SIG-M5 (cell line): ENCODE measurements around the gene NREP.

ENCODE experiments used
- DNase-seq: peaks from one replicate; lab custom pipeline; 2025; lab: John Stamatoyannopoulos, UW

Gene NREP

GRCh38 chr5:111756581-111757354, at the start of gene NREP:
Gene NREP, minus strand, starts transcription at chr5:111757194. Its CDS starts 1,422 bp downstream, at chr5:111755772.
- no peak for DNase-seq

GRCh38 chr5:111806753-111807152, 49.8 kb upstream of the NREP start:
- no peak for DNase-seq

- no peak for DNase-seq
These were observed 49.2 kb upstream of the NREP start for GRCh38 chr5:111806156-111806555.

GRCh38 chr5:111805071-111805470, 48.1 kb upstream of the NREP start:
- DNase-seq = no peak

GRCh38 chr5:111800351-111800750, 43.4 kb upstream of the NREP start:
- DNase-seq = no peak

GRCh38 chr5:111795142-111795541, 38.1 kb upstream of the NREP start:
- no peak for DNase-seq

- no peak for DNase-seq
These were observed 35.6 kb upstream of the NREP start for GRCh38 chr5:111792471-111793058.

- DNase-seq = no peak
These were observed 33.3 kb upstream of the NREP start for GRCh38 chr5:111790295-111790694.

GRCh38 chr5:111787006-111787405, 30.0 kb upstream of the NREP start:
- no peak for DNase-seq

GRCh38 chr5:111784491-111785181, 27.6 kb upstream of the NREP start:
- no peak for DNase-seq

- DNase-seq = no peak
These were observed 26.5 kb upstream of the NREP start for GRCh38 chr5:111783537-111783936.

GRCh38 chr5:111782216-111782615, 25.2 kb upstream of the NREP start:
- DNase-seq = no peak

GRCh38 chr5:111781200-111781599, 24.2 kb upstream of the NREP start:
- DNase-seq = no peak

- no peak for DNase-seq
These were observed 22.9 kb upstream of the NREP start for GRCh38 chr5:111779922-111780292.

- DNase-seq = no peak
These were observed 22.4 kb upstream of the NREP start for GRCh38 chr5:111779260-111779921.

GRCh38 chr5:111776913-111777781, 20.2 kb upstream of the NREP start:
- peak; percentile 70 for DNase-seq

- DNase-seq = peak; percentile 71
These were observed 18.2 kb upstream of the NREP start for GRCh38 chr5:111775224-111775623.

GRCh38 chr5:111774525-111774924, 17.5 kb upstream of the NREP start:
- no peak for DNase-seq

GRCh38 chr5:111772456-111773122, 15.6 kb upstream of the NREP start:
- DNase-seq = no peak

GRCh38 chr5:111769541-111769940, 12.5 kb upstream of the NREP start:
- DNase-seq = no peak
